GM12878 (cell line): ENCODE measurements around the gene RNF41. TPM values are rescaled to one million over a fixed set of nuclear protein-coding genes. Genes with fewer than 3 reads are reported as not detected.

Source experiments
- ATAC-seq: fragments of 200-7000 bp; cut with Tn5 transposase; 3 replicates; pipeline ENCODE4 v1.9.1; 2020; ENCODE audit warnings: mild to moderate bottlenecking, moderate library complexity
- BruUV-seq: library from RNA; stranded (reverse); fragments of 400-500 nt; replicated peaks from 2 replicates; lab custom pipeline; 2021; lab: Mats Ljungman, UMichigan
- CTCF ChIA-PET: fragments of 300-600 bp; sonication (Branson Sonifier 250); formaldehyde crosslinking; extraction: SDS; loops from one replicate; lab custom pipeline; 2021; ENCODE audit warnings: inconsistent platforms; lab: Yijun Ruan, JAX
- POLR2A ChIA-PET: fragments of 350-600 bp; formaldehyde crosslinking; extraction: SDS; loops from one replicate; lab custom pipeline; 2021; ENCODE audit warnings: inconsistent platforms; lab: Charles Lee
- RAD21 ChIA-PET: fragments of 300-600 bp; sonication (Branson Sonifier 250); formaldehyde crosslinking; loops from one replicate; lab custom pipeline; 2023; ENCODE audit warnings: antibody characterized with exemption; ENCODE audit not compliant: unreplicated experiment; lab: Charles Lee
- SMC1A ChIA-PET: fragments of 300-600 bp; sonication (Branson Sonifier 250); formaldehyde crosslinking; loops from one replicate; lab custom pipeline; 2023; ENCODE audit not compliant: unreplicated experiment, uncharacterized antibody; lab: Charles Lee
- DNase-seq: peaks from one replicate; pipeline ENCODE4 v3.0.0-alpha.2; 2011; ENCODE audit warnings: low read depth, low spot score
- FAIRE-seq: peaks from 3 replicates; lab custom pipeline; 2011; peaks lifted over from hg19 to GRCh38; lab: Jason Lieb, UNC
- H2AFZ ChIP-seq: 2 replicates; pipeline ENCODE4 v1.6.0; 2011; ENCODE audit warnings: low read depth, low read length, control low read depth; ENCODE audit not compliant: control insufficient read depth
- H3K27ac ChIP-seq: 2 replicates; pipeline ENCODE4 v1.5.1; 2011; ENCODE audit warnings: control low read depth; ENCODE audit not compliant: control insufficient read depth, insufficient read depth
- H3K27me3 ChIP-seq, 2 experiments: replicated peaks in 1 of 2; 2 replicates each; pipeline versions ENCODE4 v1.6.0 to v1.6.1; 2011; ENCODE audit warnings: low read length in 1 of 2; ENCODE audit not compliant: control insufficient read depth in 2 of 2, insufficient read depth in 2 of 2
- H3K36me3 ChIP-seq, 2 experiments: 2 replicates each; pipeline ENCODE4 v1.5.1; 2011; ENCODE audit warnings: low read length in 1 of 2; ENCODE audit not compliant: control insufficient read depth in 2 of 2, insufficient read depth in 2 of 2
- H3K4me1 ChIP-seq: 2 replicates; pipeline ENCODE4 v1.6.1; 2011; ENCODE audit warnings: mild to moderate bottlenecking, low read length, moderate library complexity, mixed read lengths; ENCODE audit not compliant: control insufficient read depth, insufficient read depth
- H3K4me2 ChIP-seq: 2 replicates; pipeline ENCODE4 v1.6.0; 2011; ENCODE audit warnings: control low read depth; ENCODE audit not compliant: control insufficient read depth, insufficient read depth
- H3K4me3 ChIP-seq: fragments of 200-600 bp; sonication (generic); 2 replicates; pipeline ENCODE4 v1.5.1; 2016
- H3K79me2 ChIP-seq: 2 replicates; pipeline ENCODE4 v1.6.0; 2011; ENCODE audit warnings: low read length; ENCODE audit not compliant: control insufficient read depth, insufficient read depth
- H3K9ac ChIP-seq: 2 replicates; pipeline ENCODE4 v1.8.0; 2011; ENCODE audit warnings: low read length, control low read depth, mixed read lengths; ENCODE audit not compliant: control insufficient read depth, insufficient read depth
- H3K9me3 ChIP-seq: replicated peaks from 3 replicates; pipeline ENCODE4 v1.5.1; 2011; ENCODE audit warnings: mild to moderate bottlenecking, low read length; ENCODE audit not compliant: control insufficient read depth, insufficient read depth
- H4K20me1 ChIP-seq: 2 replicates; pipeline ENCODE4 v1.6.0; 2011; ENCODE audit not compliant: control insufficient read depth, insufficient read depth
- CEBPB ChIP-seq, 2 experiments: fragments of 150-350 bp in 1 of 2; IDR thresholded peaks; 2 replicates each; pipeline ENCODE4 v1.6.1; 2012 to 2014; ENCODE audit warnings: low read depth in 2 of 2, low read length in 2 of 2, borderline replicate concordance in 1 of 2, inconsistent platforms in 1 of 2
- CREM ChIP-seq: IDR thresholded peaks from 2 replicates; pipeline ENCODE4 v1.6.1; 2014; ENCODE audit warnings: antibody characterized with exemption, low read depth
- E4F1 ChIP-seq: fragments of 450-650 bp; IDR thresholded peaks from 2 replicates; pipeline ENCODE4 v1.6.1; 2018; ENCODE audit warnings: borderline replicate concordance, mild to moderate bottlenecking; ENCODE audit not compliant: partially characterized antibody
- NFXL1 ChIP-seq: fragments of 450-650 bp; IDR thresholded peaks from 2 replicates; pipeline ENCODE4 v1.6.1; 2017; ENCODE audit warnings: antibody characterized with exemption, mild to moderate bottlenecking, borderline replicate concordance
- RUNX3 ChIP-seq: IDR thresholded peaks from 2 replicates; pipeline ENCODE4 v1.6.1; 2012; ENCODE audit warnings: low read length, inconsistent platforms
- SP1 ChIP-seq: IDR thresholded peaks from one replicate; pipeline ENCODE4 v1.6.1; 2011; ENCODE audit warnings: low read depth, low read length
- TAF1 ChIP-seq: IDR thresholded peaks from 2 replicates; pipeline ENCODE4 v1.6.1; 2011; ENCODE audit warnings: mild to moderate bottlenecking, low read depth, low read length, borderline replicate concordance
- ZNF274 ChIP-seq: IDR thresholded peaks from one replicate; pipeline ENCODE4 v1.8.0; 2011; ENCODE audit not compliant: insufficient read length, insufficient read depth
- WGBS: methylation state at CpG from one replicate; pipeline ENCODE4 v1.1.6; 2016; ENCODE audit warnings: low lambda C conversion rate; ENCODE audit not compliant: insufficient replicate concordance, insufficient coverage; ENCODE audit errors: missing lambda C conversion rate; 5-methylcytosine and 5-hydroxymethylcytosine counted together
- in situ Hi-C: fragments of 300-500 bp; cut with MboI; formaldehyde crosslinking; loops from 9 replicates; pipeline ENCODE4 v1.14.3; 2018; ENCODE audit warnings: mixed read lengths
- intact Hi-C: fragments of 100-400 bp; cut with micrococcal nuclease; formaldehyde crosslinking; loops from one replicate; pipeline ENCODE4 v1.14.2; 2022; ENCODE audit not compliant: unreplicated experiment
- polyA plus RNA-seq, 11 experiments: library from polyadenylated mRNA; depleted of rRNA in 4 of 11; unstranded in 6 of 11; stranded (reverse) in 5 of 11; fragments of >200 nt; fragmentation: Nextera tagmentation in 4 of 11; fragmentation: Illumina TruSeq in 1 of 11; extraction: Ambion mirVana in 4 of 11; extraction: Trizol in 1 of 11; gene quantifications; 1 replicate in 1 of 11; 2 replicates in 10 of 11; pipeline versions ENCODE4 v1.2.1 to v1.2.3, GENCODE V29; 2011 to 2016; ENCODE audit warnings: inconsistent platforms in 2 of 11, missing spikeins in 2 of 11, low read depth in 1 of 11
- total RNA-seq, 4 experiments: library from RNA; depleted of rRNA in 3 of 4; stranded (reverse); fragments of >200 nt in 3 of 4; fragmentation: Illumina TruSeq in 1 of 4; extraction: Trizol in 1 of 4; gene quantifications; 2 replicates each; pipeline versions ENCODE4 v1.2.1 to v1.2.3, GENCODE V29; 2013 to 2021
- TF ChIP-seq, protein P1 (sequence below): fragments of 450-650 bp; formaldehyde crosslinking; IDR thresholded peaks from 2 replicates; pipeline ENCODE4 v1.4.0; 2022; ENCODE audit warnings: mild to moderate bottlenecking, moderate library complexity
- TF ChIP-seq, protein P2 (sequence below): fragments of 450-650 bp; IDR thresholded peaks from 2 replicates; pipeline ENCODE4 v1.6.1; 2017; ENCODE audit warnings: mild to moderate bottlenecking, moderate library complexity

RNF41 gene
- total and polyA plus RNA-seq, 10 of the 15 experiments (the other 5 are each of a cell fraction or from before 2014, with no cell fraction given): 11.1 to 47.8 (median 30.6) TPM

DNA sequence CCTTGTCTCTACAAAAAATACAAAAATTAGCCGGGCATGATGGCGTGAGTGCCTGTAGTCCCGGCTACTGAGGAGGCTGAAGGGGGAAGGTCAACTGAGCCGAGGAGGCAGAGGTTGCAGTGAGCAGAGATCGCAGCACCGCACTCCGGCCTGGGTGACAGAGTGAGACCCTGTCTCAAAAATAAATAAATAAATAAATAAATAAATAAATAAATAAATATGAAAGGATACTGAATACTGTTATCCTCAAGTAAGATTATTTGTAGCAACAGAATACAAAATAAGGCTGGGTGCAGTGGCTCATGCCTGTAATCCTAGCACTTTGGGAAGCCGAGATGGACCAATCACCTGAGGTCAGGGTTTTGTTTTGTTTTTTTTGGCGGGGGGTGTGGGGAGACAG, 1.9 kb downstream of the RNF41 start (continued):
- TF ChIP-seq, protein P1, sequence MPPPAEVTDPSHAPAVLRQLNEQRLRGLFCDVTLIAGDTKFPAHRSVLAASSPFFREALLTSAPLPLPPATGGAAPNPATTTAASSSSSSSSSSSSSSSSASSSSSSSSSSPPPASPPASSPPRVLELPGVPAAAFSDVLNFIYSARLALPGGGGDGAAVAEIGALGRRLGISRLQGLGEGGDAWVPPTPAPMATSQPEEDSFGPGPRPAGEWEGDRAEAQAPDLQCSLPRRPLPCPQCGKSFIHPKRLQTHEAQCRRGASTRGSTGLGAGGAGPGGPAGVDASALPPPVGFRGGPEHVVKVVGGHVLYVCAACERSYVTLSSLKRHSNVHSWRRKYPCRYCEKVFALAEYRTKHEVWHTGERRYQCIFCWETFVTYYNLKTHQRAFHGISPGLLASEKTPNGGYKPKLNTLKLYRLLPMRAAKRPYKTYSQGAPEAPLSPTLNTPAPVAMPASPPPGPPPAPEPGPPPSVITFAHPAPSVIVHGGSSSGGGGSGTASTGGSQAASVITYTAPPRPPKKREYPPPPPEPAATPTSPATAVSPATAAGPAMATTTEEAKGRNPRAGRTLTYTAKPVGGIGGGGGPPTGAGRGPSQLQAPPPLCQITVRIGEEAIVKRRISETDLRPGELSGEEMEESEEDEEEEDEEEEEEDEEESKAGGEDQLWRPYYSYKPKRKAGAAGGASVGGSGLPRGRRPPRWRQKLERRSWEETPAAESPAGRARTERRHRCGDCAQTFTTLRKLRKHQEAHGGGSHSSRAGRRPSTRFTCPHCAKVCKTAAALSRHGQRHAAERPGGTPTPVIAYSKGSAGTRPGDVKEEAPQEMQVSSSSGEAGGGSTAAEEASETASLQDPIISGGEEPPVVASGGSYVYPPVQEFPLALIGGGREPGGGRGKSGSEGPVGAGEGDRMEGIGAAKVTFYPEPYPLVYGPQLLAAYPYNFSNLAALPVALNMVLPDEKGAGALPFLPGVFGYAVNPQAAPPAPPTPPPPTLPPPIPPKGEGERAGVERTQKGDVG (CRISPR knock-in tag): no peak
- no peak for TF ChIP-seq ZNF274
- no peak for TF ChIP-seq CREM

DNA sequence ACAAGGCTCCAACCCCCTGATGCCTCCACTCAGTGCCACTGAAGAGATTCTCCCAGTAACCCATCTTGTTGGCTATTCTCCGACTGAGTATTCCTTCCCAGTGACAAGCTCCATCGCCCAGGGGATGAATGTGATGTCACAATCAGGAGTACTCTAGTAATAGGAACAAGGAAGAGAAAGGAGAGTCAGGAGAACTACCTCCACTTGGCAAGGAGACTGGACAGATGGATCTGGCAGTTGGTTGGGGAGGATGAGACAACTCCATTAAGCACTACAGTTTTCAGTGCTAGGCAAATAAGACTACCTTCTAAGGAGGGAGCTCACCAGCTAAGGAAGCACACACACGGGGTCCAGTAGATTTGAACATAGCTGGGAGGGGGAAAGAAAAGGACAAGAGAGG, 5.3 kb downstream of the RNF41 start:
- no peaks in the 10 kb centered on the region for H3K4me1 ChIP-seq
- no TSS peak for BruUV-seq
- no peak overlapping the region for H3K9ac ChIP-seq
- H3K79me2 ChIP-seq: peaks cover 10% of the 10 kb centered on the region
- H3K9me3 ChIP-seq: no peaks in the 10 kb centered on the region
- no peak overlapping the region for H3K27ac ChIP-seq
- DNase-seq (no peak), ATAC-seq (no peak), FAIRE-seq (no peak)
- ChIA-PET SMC1A (interaction anchor here (0.7 to 1.5 kb wide), 3 partner anchors 10 to 19 kb away, joined by 3 to 9 read pairs (median 3); no protein-coding TSS in a partner anchor), CTCF (interaction anchor here (0.7 to 1.6 kb wide), 7 partner anchors 10 to 241 kb away, joined by 3 to 11 read pairs (median 3); partner anchors contain the start of genes SMARCC2 and ZC3H10), RAD21 (no interaction called here), POLR2A (no interaction called here)
- H3K4me2 ChIP-seq: no peak overlapping the region
- H3K4me3 ChIP-seq: no peak overlapping the region
- 100% methylated on average over 3 of the region's 3 CpGs for WGBS
- in situ Hi-C loops (no loop called here), intact Hi-C loops (no loop called here)
- H2AFZ ChIP-seq: no peak overlapping the region
- H3K36me3 ChIP-seq: peaks cover 2 to 24% of the 10 kb centered on the region in 2 experiments
- H3K27me3 ChIP-seq: no peaks in the 10 kb centered on the region
- H4K20me1 ChIP-seq: no peaks in the 10 kb centered on the region
- TF ChIP-seq, protein P2, sequence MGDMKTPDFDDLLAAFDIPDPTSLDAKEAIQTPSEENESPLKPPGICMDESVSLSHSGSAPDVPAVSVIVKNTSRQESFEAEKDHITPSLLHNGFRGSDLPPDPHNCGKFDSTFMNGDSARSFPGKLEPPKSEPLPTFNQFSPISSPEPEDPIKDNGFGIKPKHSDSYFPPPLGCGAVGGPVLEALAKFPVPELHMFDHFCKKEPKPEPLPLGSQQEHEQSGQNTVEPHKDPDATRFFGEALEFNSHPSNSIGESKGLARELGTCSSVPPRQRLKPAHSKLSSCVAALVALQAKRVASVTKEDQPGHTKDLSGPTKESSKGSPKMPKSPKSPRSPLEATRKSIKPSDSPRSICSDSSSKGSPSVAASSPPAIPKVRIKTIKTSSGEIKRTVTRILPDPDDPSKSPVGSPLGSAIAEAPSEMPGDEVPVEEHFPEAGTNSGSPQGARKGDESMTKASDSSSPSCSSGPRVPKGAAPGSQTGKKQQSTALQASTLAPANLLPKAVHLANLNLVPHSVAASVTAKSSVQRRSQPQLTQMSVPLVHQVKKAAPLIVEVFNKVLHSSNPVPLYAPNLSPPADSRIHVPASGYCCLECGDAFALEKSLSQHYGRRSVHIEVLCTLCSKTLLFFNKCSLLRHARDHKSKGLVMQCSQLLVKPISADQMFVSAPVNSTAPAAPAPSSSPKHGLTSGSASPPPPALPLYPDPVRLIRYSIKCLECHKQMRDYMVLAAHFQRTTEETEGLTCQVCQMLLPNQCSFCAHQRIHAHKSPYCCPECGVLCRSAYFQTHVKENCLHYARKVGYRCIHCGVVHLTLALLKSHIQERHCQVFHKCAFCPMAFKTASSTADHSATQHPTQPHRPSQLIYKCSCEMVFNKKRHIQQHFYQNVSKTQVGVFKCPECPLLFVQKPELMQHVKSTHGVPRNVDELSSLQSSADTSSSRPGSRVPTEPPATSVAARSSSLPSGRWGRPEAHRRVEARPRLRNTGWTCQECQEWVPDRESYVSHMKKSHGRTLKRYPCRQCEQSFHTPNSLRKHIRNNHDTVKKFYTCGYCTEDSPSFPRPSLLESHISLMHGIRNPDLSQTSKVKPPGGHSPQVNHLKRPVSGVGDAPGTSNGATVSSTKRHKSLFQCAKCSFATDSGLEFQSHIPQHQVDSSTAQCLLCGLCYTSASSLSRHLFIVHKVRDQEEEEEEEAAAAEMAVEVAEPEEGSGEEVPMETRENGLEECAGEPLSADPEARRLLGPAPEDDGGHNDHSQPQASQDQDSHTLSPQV: no peak
- TF ChIP-seq NFXL1 (no peak), TAF1 (no peak), E4F1 (no peak), RUNX3 (no peak), CEBPB (IDR thresholded peaks at IDR 0.05; ENCODE audit: borderline replicate concordance in 1 of 2, low read depth in 2 of 2, low read length in 2 of 2) (no peak), SP1 (no peak)
